Tibial nerve (tissue), 4 donors: Measurements from ENCODE around the gene GSTM3. TPM values are rescaled to one million over a fixed set of nuclear protein-coding genes. Genes with fewer than 3 reads are reported as not detected.

ENCODE experiments used
- DNase-seq, 2 donors: peaks; one replicate each; pipeline ENCODE4 v3.0.0-alpha.2; 2019; ENCODE audit warnings: low spot score in 2 of 2
- H3K27ac ChIP-seq, 4 donors: fragments of 200-600 bp; sonication (generic) in 3 of 4; one replicate each; pipeline ENCODE4 v1.5.1; 2017 to 2019; ENCODE audit warnings: mild to moderate bottlenecking in 1 of 4
- H3K27me3 ChIP-seq, 2 donors: fragments of 200-600 bp; sonication (generic) in 1 of 2; one replicate each; pipeline versions ENCODE4 v1.5.1 to v1.6.0; 2017 to 2019
- H3K36me3 ChIP-seq, 3 donors: fragments of 200-600 bp; sonication (generic); one replicate each; pipeline ENCODE4 v1.5.1; 2018 to 2019
- H3K4me1 ChIP-seq, 4 donors: fragments of 200-600 bp; sonication (generic) in 3 of 4; one replicate each; pipeline ENCODE4 v1.5.1; 2017 to 2019
- H3K4me3 ChIP-seq, 4 donors: fragments of 200-600 bp; sonication (generic) in 3 of 4; one replicate each; pipeline ENCODE4 v1.5.1; 2017 to 2019; ENCODE audit warnings: mild to moderate bottlenecking in 1 of 4, moderate library complexity in 1 of 4
- H3K9me3 ChIP-seq, 4 donors: fragments of 200-600 bp; sonication (generic) in 3 of 4; one replicate each; pipeline ENCODE4 v1.5.1; 2017 to 2019
- CTCF ChIP-seq, 5 experiments: fragments of 200-600 bp in 3 of 5; fragments of 450-650 bp in 2 of 5; sonication (generic) in 3 of 5; IDR thresholded peaks; one replicate each; pipeline ENCODE4 v1.5.1; 2016 to 2019; ENCODE audit warnings: antibody characterized with exemption in 5 of 5, mild to moderate bottlenecking in 3 of 5, moderate library complexity in 2 of 5
- EP300 ChIP-seq, 2 donors: sonication (generic); formaldehyde crosslinking; IDR thresholded peaks; one replicate each; pipeline ENCODE4 v1.6.1; 2017; ENCODE audit warnings: antibody characterized with exemption in 2 of 2, mild to moderate bottlenecking in 1 of 2
- POLR2A ChIP-seq, 2 donors: fragments of 450-650 bp; IDR thresholded peaks; one replicate each; pipeline ENCODE4 v1.6.1; 2017; ENCODE audit warnings: antibody characterized with exemption in 2 of 2, mild to moderate bottlenecking in 2 of 2, moderate library complexity in 2 of 2
- WGBS, 2 donors: methylation state at CpG; one replicate each; pipeline ENCODE4 v1.1.5; 2018; 5-methylcytosine and 5-hydroxymethylcytosine counted together
- total RNA-seq, 4 donors: library from RNA; depleted of rRNA; stranded (reverse); fragments of >200 nt; gene quantifications; one replicate each; pipeline ENCODE4 v1.1.0, GENCODE V29; 2016

Gene GSTM3
- total RNA-seq, result 100 to 1,000 TPM in 1 of 4 donors, 10 to 100 TPM in 3; 37.2 to 134 (median 79.7) TPM

DNA sequence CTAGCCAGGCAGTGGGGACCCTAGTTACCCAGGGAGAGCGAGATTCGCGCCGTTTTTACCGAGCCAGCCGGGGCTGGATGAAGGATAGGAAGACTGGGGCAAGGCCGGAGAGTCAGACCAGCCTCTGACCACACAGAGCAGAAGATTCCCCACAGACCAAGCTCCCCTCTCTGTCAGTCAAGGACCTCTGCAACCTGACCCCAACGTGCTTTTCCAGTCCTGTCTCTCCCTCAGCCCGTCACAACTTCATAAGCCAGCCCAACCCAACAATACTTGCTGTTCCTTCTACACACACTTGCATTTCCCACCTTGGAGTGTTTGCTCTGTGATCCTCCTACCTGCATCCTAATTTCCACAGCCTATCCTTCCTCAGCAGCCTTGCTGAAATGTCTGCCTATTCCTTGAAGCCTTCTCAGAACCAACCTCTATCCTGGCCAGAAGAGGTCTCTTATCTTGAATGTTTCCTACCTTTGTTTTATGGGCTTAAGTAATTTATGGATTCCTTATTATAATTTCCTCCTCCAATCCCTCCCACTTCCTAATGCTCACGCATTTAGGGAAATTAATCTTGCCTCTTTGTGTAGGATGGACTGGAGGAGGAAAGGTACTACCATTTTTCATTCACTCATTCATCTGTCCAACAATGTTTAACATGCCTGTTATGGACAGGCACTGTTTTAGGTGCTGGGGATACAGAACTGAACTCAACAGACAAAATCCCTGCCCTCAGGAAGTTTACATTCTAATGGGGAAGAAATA lies at the start of gene GSTM3:
Gene GSTM3 (minus strand): TSS at position 424 of the 759 bp plus-strand sequence. CDS start 751 bp downstream, outside the sequence.
- no peak for DNase-seq
- Histone ChIP-seq H3K9me3 (no peaks in the 10 kb centered on the region), H3K27me3 (no peaks in the 10 kb centered on the region)

GRCh38 chr1:109790329-109790728 lies 49.5 kb upstream of the GSTM3 start:
- Histone ChIP-seq H3K4me1 (peaks cover 0 to 63% (median 37%) of the 10 kb centered on the region in 4 donors), H3K9me3 (no peaks in the 10 kb centered on the region), H3K36me3 (no peaks in the 10 kb centered on the region), H3K27me3 (no peaks in the 10 kb centered on the region), H3K4me3 (no peak overlapping the region), H3K27ac (peak overlapping the region in 1 of 4 donors; percentile 29)
- no peak for DNase-seq
- 93 to 98% methylated on average over 2 of the region's 2 CpGs for WGBS, 2 donors
- no peak for TF ChIP-seq CTCF (IDR thresholded peaks at IDR 0.05)
- TF ChIP-seq EP300 (IDR thresholded peaks at IDR 0.05), result no peak
- no peak for TF ChIP-seq POLR2A (IDR thresholded peaks at IDR 0.05)

More for the DNA sequence above, at the start of gene GSTM3:
- Histone ChIP-seq H3K4me1 (peaks cover 0 to 20% (median 2%) of the 10 kb centered on the region in 4 donors), H3K27ac (peak within 1 kb of the TSS; percentile 76 to 88 (median 82)), H3K4me3 (peak within 1 kb of the TSS; percentile 63 to 82 (median 73)), H3K36me3 (peaks cover 0 to 20% (median 0%) of the 10 kb centered on the region in 3 donors)
- TF ChIP-seq EP300 (IDR thresholded peaks at IDR 0.05) (no peak), POLR2A (IDR thresholded peaks at IDR 0.05) (no peak), CTCF (IDR thresholded peaks at IDR 0.05) (no peak)
- WGBS, 2 donors, result 2 to 10% methylated on average over 9 to 10 of the region's 10 CpGs

- no peaks in the 10 kb centered on the region for H3K9me3 ChIP-seq
- no peak for DNase-seq
- peaks cover 0 to 61% (median 37%) of the 10 kb centered on the region in 4 donors for H3K4me1 ChIP-seq
- H3K36me3 ChIP-seq, result no peaks in the 10 kb centered on the region
- TF ChIP-seq CTCF (IDR thresholded peaks at IDR 0.05), result no peak
- no peak for TF ChIP-seq EP300 (IDR thresholded peaks at IDR 0.05)
- TF ChIP-seq POLR2A (IDR thresholded peaks at IDR 0.05), result no peak
- no peak overlapping the region for H3K4me3 ChIP-seq
- H3K27ac ChIP-seq, result no peak overlapping the region
- no peaks in the 10 kb centered on the region for H3K27me3 ChIP-seq
- WGBS, 2 donors, result 84 to 89% methylated on average over 9 of the region's 9 CpGs
These were observed 48.8 kb upstream of the GSTM3 start for GRCh38 chr1:109789551-109790180.

- 83 to 87% methylated on average over 8 of the region's 9 CpGs for WGBS, 2 donors
- Histone ChIP-seq H3K27me3 (no peaks in the 10 kb centered on the region), H3K9me3 (no peaks in the 10 kb centered on the region), H3K36me3 (no peaks in the 10 kb centered on the region), H3K4me1 (peaks cover 0 to 56% (median 34%) of the 10 kb centered on the region in 4 donors), H3K27ac (no peak overlapping the region), H3K4me3 (no peak overlapping the region)
- TF ChIP-seq CTCF (IDR thresholded peaks at IDR 0.05) (no peak), POLR2A (IDR thresholded peaks at IDR 0.05) (no peak), EP300 (IDR thresholded peaks at IDR 0.05) (no peak)
- no peak for DNase-seq
These were observed 48.1 kb upstream of the GSTM3 start for GRCh38 chr1:109788695-109789521.
